Esophagus squamous epithelium (tissue), 5 donors: Measurements from ENCODE around the gene HES1. TPM values are rescaled to one million over a fixed set of nuclear protein-coding genes. Genes with fewer than 3 reads are reported as not detected.
A peak's percentile ranks its signal among the peaks of the same experiment; 100 is the strongest.

Experiments used
- DNase-seq: peaks from one replicate; lab custom pipeline; 2025; lab: John Stamatoyannopoulos, UW
- H3K27ac ChIP-seq, 4 donors: fragments of 200-600 bp; sonication (generic); one replicate each; pipeline ENCODE4 v1.5.1; 2016 to 2019; ENCODE audit warnings: mild to moderate bottlenecking in 1 of 4
- H3K27me3 ChIP-seq, 4 donors: fragments of 200-600 bp; sonication (generic); 1 replicate in 3 of 4; 2 replicates in 1 of 4; pipeline versions ENCODE4 v1.5.1 to v1.6.0; 2017 to 2021; ENCODE audit warnings: antibody characterized with exemption in 1 of 4
- H3K36me3 ChIP-seq, 3 donors: fragments of 200-600 bp; sonication (generic); one replicate each; pipeline ENCODE4 v1.5.1; 2016 to 2019
- H3K4me1 ChIP-seq, 3 donors: fragments of 200-600 bp; sonication (generic); one replicate each; pipeline ENCODE4 v1.5.1; 2017 to 2019
- H3K4me3 ChIP-seq, 4 donors: fragments of 200-600 bp; sonication (generic); 1 replicate in 3 of 4; 2 replicates in 1 of 4; pipeline ENCODE4 v1.5.1; 2016 to 2019; ENCODE audit warnings: mild to moderate bottlenecking in 2 of 4, moderate library complexity in 1 of 4
- H3K9me3 ChIP-seq, 3 donors: fragments of 200-600 bp; sonication (generic); one replicate each; pipeline ENCODE4 v1.5.1; 2016 to 2019
- POLR2A ChIP-seq, 4 donors: fragments of 450-650 bp; IDR thresholded peaks; one replicate each; pipeline ENCODE4 v1.6.1; 2017; ENCODE audit warnings: antibody characterized with exemption in 4 of 4, mild to moderate bottlenecking in 4 of 4, moderate library complexity in 3 of 4
- WGBS, 2 donors: methylation state at CpG; one replicate each; pipeline ENCODE4 v1.1.5; 2018; 5-methylcytosine and 5-hydroxymethylcytosine counted together
- intact Hi-C: fragments of 100-400 bp; cut with DNase I; formaldehyde crosslinking; loops from one replicate; pipeline ENCODE4 v1.15.0; 2022
- total RNA-seq, 4 donors: library from RNA; depleted of rRNA; stranded (reverse); fragments of >200 nt; gene quantifications; one replicate each; pipeline ENCODE4 v1.1.0, GENCODE V29; 2016
- TF ChIP-seq, protein P1 (sequence below), 6 experiments: fragments of 450-650 bp in 4 of 6; fragments of 200-600 bp in 2 of 6; sonication (generic) in 2 of 6; IDR thresholded peaks; one replicate each; pipeline ENCODE4 v1.5.1; 2016 to 2019; ENCODE audit warnings: antibody characterized with exemption in 6 of 6, mild to moderate bottlenecking in 4 of 6, moderate library complexity in 4 of 6
- donor health status: DM: yes; HTN: yes; CAD: no.

The HES1 gene
- total RNA-seq, 4 donors from 2014 or later = 38.6 to 92.1 (median 75.4) TPM

DNA sequence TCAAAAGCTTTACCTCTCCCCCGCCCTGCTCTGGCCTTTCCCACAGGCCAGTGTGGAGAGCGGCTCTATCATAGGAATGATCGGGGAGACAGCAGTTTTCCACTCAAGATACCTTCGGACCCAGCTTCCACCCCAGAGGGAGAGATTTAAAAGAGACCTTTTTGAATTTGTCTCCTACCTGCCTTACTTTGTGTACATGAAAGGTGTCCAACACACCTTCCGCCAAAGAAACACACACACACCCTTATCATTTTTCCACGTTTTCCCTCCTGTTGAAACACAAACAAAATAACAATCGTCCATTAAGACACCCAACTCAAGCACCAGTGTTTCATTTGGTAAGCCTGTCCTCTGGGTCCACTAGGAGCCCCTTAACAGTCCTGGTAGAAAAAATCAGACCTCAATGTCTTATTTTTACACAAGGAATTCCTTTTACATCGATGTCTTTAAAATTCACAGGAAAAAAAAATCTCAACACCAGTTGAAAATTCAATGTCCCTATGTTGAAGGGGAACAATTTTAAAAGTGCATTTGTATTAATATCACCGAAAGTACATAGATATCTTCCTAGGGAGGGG lies 4.0 kb downstream of the HES1 start:
- intact Hi-C loops = loop anchor here (5.0 to 10.0 kb wide), 2 partner anchors 177 to 355 kb away; no protein-coding TSS in a partner anchor
- no peaks in the 10 kb centered on the region for H3K27me3 ChIP-seq
- WGBS, 2 donors = 16 to 36% methylated on average over 6 to 7 of the region's 9 CpGs
- TF ChIP-seq POLR2A (IDR thresholded peaks at IDR 0.05) = no peak
- TF ChIP-seq, protein P1, sequence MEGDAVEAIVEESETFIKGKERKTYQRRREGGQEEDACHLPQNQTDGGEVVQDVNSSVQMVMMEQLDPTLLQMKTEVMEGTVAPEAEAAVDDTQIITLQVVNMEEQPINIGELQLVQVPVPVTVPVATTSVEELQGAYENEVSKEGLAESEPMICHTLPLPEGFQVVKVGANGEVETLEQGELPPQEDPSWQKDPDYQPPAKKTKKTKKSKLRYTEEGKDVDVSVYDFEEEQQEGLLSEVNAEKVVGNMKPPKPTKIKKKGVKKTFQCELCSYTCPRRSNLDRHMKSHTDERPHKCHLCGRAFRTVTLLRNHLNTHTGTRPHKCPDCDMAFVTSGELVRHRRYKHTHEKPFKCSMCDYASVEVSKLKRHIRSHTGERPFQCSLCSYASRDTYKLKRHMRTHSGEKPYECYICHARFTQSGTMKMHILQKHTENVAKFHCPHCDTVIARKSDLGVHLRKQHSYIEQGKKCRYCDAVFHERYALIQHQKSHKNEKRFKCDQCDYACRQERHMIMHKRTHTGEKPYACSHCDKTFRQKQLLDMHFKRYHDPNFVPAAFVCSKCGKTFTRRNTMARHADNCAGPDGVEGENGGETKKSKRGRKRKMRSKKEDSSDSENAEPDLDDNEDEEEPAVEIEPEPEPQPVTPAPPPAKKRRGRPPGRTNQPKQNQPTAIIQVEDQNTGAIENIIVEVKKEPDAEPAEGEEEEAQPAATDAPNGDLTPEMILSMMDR (IDR thresholded peaks at IDR 0.05) = no peak
- H3K9me3 ChIP-seq = no peaks in the 10 kb centered on the region
- H3K36me3 ChIP-seq = peaks cover 0 to 8% (median 0%) of the 10 kb centered on the region in 3 donors
- DNase-seq = no peak
- peak overlapping the region in 3 of 4 donors; percentile 69 to 88 (median 71) for H3K4me3 ChIP-seq
- peak overlapping the region; percentile 96 to 98 (median 97) for H3K27ac ChIP-seq
- H3K4me1 ChIP-seq = peaks cover 36 to 88% (median 45%) of the 10 kb centered on the region in 3 donors

DNA sequence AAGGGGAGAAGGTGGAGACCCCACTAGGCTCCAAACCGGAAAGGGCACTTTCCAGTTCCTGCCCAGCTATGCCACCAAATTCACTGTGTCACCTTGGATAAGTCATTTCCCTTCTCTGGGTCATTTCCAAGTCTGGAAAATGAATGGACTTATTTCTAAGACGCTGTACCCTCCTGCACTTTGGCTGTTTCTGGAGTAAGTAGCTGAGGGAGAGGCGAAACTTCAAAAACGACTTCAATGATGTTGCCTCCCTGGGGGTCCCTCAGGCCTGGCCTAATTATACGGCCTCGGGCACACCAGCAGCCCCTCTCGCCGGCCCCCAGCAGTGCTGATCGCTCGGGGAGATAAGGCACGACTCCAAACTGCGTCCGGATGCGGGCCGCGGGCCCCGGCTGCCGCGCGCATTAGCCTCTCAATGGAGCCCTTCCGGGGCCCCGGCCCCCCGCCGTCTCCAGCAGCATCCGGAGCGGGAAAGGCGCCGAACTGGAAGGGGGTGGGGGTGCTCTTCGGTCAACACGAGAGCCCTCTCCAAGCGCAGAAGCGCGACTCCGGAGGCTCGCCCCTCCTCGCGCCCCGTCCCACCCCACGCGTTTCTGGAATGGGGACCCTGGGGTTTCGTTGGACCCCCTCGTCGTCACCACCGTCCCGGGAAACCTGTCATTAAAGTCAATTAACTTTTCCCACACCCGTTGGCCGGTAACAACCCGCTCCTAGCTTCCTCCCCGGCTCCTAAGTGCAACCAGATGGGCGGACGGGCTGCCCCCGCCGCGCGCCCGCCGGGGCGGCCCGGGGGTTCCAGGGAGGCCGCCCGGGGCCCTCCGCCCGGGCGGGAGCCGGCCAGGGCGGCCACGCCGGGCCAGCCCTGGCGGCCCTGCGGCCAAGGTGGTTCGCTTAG lies 4.8 kb downstream of the HES1 start:
- Histone ChIP-seq H3K27me3 (no peaks in the 10 kb centered on the region), H3K4me3 (peak overlapping the region; percentile 23 to 88 (median 60)), H3K27ac (peak overlapping the region; percentile 96 to 98 (median 97)), H3K36me3 (peaks cover 0 to 8% (median 0%) of the 10 kb centered on the region in 3 donors), H3K4me1 (peaks cover 36 to 80% (median 42%) of the 10 kb centered on the region in 3 donors), H3K9me3 (no peaks in the 10 kb centered on the region)
- DNase-seq = no peak
- intact Hi-C loops = no loop called here
- WGBS, 2 donors = 4 to 6% methylated on average over 3 to 24 of the region's 71 CpGs
- no peak for TF ChIP-seq POLR2A (IDR thresholded peaks at IDR 0.05)
- TF ChIP-seq, protein P1 (IDR thresholded peaks at IDR 0.05) = no peak

DNA sequence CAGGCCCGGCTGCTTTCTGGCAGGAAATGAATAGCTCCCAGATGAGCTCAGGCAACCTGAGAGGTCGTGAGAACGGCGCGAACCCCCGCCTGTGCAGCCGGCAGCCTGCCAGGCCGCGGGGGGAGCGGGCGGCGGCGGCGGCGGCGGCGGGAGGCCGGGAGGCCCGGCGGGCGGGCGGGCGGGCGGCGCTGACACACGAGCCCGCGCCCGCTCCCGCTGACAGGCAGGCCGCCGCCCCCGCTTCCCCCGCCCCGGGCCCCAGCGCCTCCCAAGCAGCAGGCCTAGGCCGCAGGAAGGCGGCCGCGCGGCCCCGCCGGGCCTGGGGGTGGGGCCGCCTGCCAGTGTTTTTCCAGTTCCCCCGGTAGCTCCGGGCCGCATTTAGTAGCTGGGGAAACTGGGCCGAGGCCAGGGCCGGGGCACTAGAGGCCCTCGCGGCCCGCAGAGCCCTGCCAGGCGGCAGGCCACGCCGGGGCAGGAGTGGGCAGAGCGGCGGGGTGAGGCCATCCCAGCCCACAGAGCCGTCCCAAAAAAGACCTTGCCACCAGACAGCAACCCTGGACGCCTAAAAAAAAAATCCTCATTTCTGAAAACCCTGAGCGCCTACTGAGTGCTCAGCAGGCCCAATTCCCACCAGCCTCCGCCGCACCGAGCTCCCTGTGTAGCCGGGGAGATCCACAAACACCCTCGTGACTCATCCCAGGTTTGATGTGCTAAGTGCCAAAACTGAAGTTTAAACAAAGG lies 5.6 kb downstream of the HES1 start:
- 3 to 8% methylated on average over 6 of the region's 65 CpGs for WGBS, 2 donors
- H3K9me3 ChIP-seq = no peaks in the 10 kb centered on the region
- intact Hi-C loops = no loop called here
- H3K4me3 ChIP-seq = peak overlapping the region; percentile 23 to 88 (median 60)
- no peak for DNase-seq
- peaks cover 36 to 72% (median 39%) of the 10 kb centered on the region in 3 donors for H3K4me1 ChIP-seq
- peak overlapping the region; percentile 96 to 98 (median 97) for H3K27ac ChIP-seq
- H3K36me3 ChIP-seq = peaks cover 0 to 8% (median 0%) of the 10 kb centered on the region in 3 donors
- peak in 1 of 4 donors; percentile 27 for TF ChIP-seq POLR2A (IDR thresholded peaks at IDR 0.05)
- TF ChIP-seq, protein P1 (IDR thresholded peaks at IDR 0.05) = peak in 2 of 6 experiments; percentile 24 to 26
- H3K27me3 ChIP-seq = no peaks in the 10 kb centered on the region

DNA sequence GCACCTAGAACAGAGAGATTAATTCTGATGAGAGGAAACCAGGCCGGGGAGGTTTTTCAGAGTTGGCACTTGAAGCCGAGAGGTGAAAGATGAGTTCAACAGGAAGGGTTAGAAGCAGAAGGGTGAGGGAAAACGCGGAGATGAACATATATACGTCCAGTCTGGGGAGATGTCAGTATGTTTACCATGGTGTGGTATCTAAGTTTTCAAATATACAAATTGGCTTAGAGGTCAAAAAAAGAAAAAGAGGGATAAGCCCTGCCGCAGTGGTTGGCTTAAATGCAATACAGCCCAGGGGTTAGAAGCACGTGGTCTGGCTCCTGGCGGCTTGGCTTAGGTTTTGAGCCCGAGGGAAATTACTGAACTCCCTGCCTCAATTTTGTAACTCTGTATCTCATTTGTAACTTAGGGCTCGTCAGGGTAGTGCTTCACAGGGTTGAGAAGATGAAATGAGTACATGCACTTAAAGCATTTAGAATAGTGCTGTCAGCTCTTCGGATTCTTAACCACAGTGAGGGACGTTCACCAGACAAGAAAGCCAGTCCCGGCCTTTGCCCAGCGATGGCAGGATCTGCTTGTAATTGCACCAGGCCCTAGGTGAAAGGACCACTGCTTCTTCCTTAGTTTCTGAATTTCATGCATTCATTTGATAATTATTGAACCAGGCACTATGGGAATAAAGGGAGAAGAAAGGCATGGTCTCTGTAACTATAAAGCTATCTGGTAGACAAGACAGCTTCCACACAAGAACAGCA lies 6.4 kb downstream of the HES1 start:
- peak overlapping the region in 3 of 4 donors; percentile 28 to 67 (median 52) for H3K4me3 ChIP-seq

More for the DNA sequence above, 6.4 kb downstream of the HES1 start:
- Histone ChIP-seq H3K4me1 (peaks cover 36 to 65% (median 36%) of the 10 kb centered on the region in 3 donors), H3K36me3 (peaks cover 0 to 8% (median 0%) of the 10 kb centered on the region in 3 donors), H3K27ac (peak overlapping the region; percentile 96 to 98 (median 97)), H3K27me3 (no peaks in the 10 kb centered on the region), H3K9me3 (no peaks in the 10 kb centered on the region)
- no peak for DNase-seq
- intact Hi-C loops = no loop called here
- TF ChIP-seq, protein P1 (IDR thresholded peaks at IDR 0.05) = no peak
- TF ChIP-seq POLR2A (IDR thresholded peaks at IDR 0.05) = no peak
- 19 to 26% methylated on average over 14 of the region's 14 CpGs for WGBS, 2 donors
